ENCODE data around the gene METTL26. TPM values are rescaled to one million over a fixed set of nuclear protein-coding genes. Genes with fewer than 3 reads are reported as not detected.

Gene METTL26
- total RNA-seq (2021; fragmentation: NEBNext Ultra II Directional; extraction: Animal tissue kit (Norgen Biotek cat#: 25700)) (100 and 108 TPM in 2 replicates), polyA plus RNA-seq (2011; rRNA removed) (186 and 203 TPM in 2 replicates), polyA minus RNA-seq (2011; rRNA and poly(A)+ RNA removed) (17.4 and 18.7 TPM in 2 replicates)
- 162 TPM for polyA plus RNA-seq (2011; cell fraction: cytosol; rRNA removed)
- 223 TPM for polyA plus RNA-seq (2011; cell fraction: nucleus; rRNA removed)
- polyA plus RNA-seq (2012, experiment 1 of 2), result 71.0 to 114 TPM (median 105 TPM) in 4 replicates
- 145 TPM for polyA plus RNA-seq (2012, experiment 2 of 2)
- 85.9 TPM for polyA plus RNA-seq (2013, experiment 1 of 2)
- polyA plus RNA-seq (2013, experiment 2 of 2), result 90.7 TPM
- 64.4 TPM for polyA minus RNA-seq (2011; cell fraction: cytosol; rRNA and poly(A)+ RNA removed)
- 71.6 TPM for polyA minus RNA-seq (2011; cell fraction: nucleus; rRNA and poly(A)+ RNA removed)
- long read RNA-seq, experiment 1, transcript METTL26-211 (5 exons, 588 nt), result major isoform, 13 of 81 reads
- long read RNA-seq, experiment 1, transcript METTL26-203 (4 exons, 604 nt), result minor isoform, 7 of 81 reads
- long read RNA-seq, experiment 1, transcript METTL26-206 (3 exons, 1,710 nt), result minor isoform, 6 of 81 reads
- long read RNA-seq, experiment 1, transcript METTL26-201 (6 exons, 794 nt), result major isoform, 13 of 81 reads
- long read RNA-seq, experiment 1, partial matches to known transcripts, result 1 of 81 reads
- long read RNA-seq, experiment 1, other reads (novel, unspliced or antisense), result 26 of 81 reads
- long read RNA-seq, experiment 2, partial matches to known transcripts, result 1 of 1 reads
- long read RNA-seq, experiment 2, other reads (novel, unspliced or antisense), result 0 of 1 reads

DNA sequence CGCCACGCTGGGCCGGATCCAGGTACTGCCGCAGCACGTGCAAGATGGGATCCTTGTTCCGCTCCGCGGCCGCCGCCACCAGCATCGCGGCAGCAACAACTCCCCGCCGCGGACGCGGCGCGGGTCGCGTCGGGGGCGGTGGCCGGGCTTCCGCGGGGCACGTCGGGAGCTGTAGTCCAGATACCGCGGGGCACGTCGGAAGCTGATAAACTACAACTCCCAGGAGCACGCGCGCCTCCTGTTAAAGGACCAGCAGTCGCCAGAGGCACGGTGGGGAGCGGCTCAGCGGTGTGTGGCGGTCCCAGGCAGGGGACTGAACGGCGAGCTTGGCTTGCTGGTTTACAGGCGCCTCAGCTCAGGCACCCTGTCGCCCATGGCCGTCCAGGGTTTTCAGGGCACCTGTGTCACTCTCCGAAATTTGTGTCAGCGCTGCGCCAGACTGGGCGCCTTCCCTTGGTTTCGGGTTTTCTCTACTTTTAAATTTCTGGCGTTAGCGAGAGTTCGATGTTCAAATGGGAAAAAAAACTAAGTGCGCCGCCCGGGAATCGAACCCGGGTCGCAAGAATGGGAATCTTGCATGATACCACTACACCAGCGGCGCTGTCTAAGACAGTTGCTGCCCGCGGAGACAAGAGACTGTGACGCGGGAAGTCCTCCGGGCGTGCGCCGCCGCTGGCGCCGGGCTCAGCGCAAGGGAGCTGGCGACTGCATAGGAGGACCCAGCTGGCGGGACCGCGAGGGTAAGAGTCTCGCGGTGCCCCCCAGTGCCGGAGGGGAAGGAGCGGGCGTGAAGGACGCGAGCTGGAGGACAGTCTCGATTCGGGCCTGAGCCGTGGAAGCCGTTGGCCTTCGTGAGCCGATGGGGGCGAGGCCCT is at the start of gene METTL26:
Gene METTL26, minus strand, starts transcription at position 100 of the 875 bp plus-strand sequence. Its CDS starts 15 bp downstream, at position 85.
- no peak within 1 kb of the TSS for H2AK5ac ChIP-seq (ENCODE audit: low read depth, low read length)
- peak within 1 kb of the TSS; percentile 73 to 89 (median 77) for H3K4me3 ChIP-seq (ENCODE audit: extremely low read depth in 1 of 4, insufficient read depth in 2 of 4, low read depth in 3 of 4, low read length in 4 of 4)
- H2AFZ ChIP-seq (ENCODE audit: low read length), result no peak within 1 kb of the TSS; the same call in 1 of the 2 replicates
- H3K9me3 ChIP-seq (ENCODE audit: insufficient read depth in 2 of 2, low read depth in 1 of 2, low read length in 1 of 2), result no peaks in the 10 kb centered on the region
- H4K5ac ChIP-seq (ENCODE audit: insufficient read length, low read depth, low read length), result peak within 1 kb of the TSS; percentile 80
- H2BK120ac ChIP-seq (replicated peaks; ENCODE audit: low read depth, low read length), result no peak within 1 kb of the TSS
- H3K23ac ChIP-seq (ENCODE audit: insufficient read length), result no peak within 1 kb of the TSS
- DNase-seq (ENCODE audit: low read depth in 1 of 2, low spot score in 2 of 2) (peak in 1 of 2 experiments; percentile 96), FAIRE-seq (peak; percentile 19)
- peaks cover 0 to 29% (median 19%) of the 10 kb centered on the region in 4 experiments; a peak in 6 of 7 replicates for H3K4me1 ChIP-seq (replicated peaks in 1 of 4; ENCODE audit: control insufficient read depth in 3 of 4, insufficient read depth in 4 of 4, low read length in 3 of 4)
- H3K79me1 ChIP-seq (ENCODE audit: low read depth, low read length), result no peaks in the 10 kb centered on the region
- peak within 1 kb of the TSS; percentile 53; the same call in 1 of the 2 replicates for H2BK15ac ChIP-seq (ENCODE audit: low read length)
- no peak within 1 kb of the TSS; the same call in 1 of the 2 replicates for H2BK12ac ChIP-seq (ENCODE audit: low read depth, low read length)
- H4K20me1 ChIP-seq (replicated peaks in 1 of 2; ENCODE audit: control insufficient read depth in 1 of 2, insufficient read depth in 2 of 2, low read length in 2 of 2), result peaks cover 3 to 10% of the 10 kb centered on the region in 2 experiments
- H3K79me2 ChIP-seq (ENCODE audit: control insufficient read depth in 1 of 2, insufficient read depth in 2 of 2, low read length in 2 of 2), result peaks cover 0 to 6% of the 10 kb centered on the region in 2 experiments; a peak in 1 of 4 replicates
- no peak within 1 kb of the TSS for H3K14ac ChIP-seq (ENCODE audit: insufficient read length)
- H4K8ac ChIP-seq (ENCODE audit: extremely low read depth, insufficient read depth, low read length), result peak within 1 kb of the TSS; percentile 95
- no peaks in the 10 kb centered on the region for H3K27me3 ChIP-seq (replicated peaks in 1 of 4; ENCODE audit: control insufficient read depth in 3 of 4, extremely low read depth in 1 of 4, insufficient read depth in 3 of 4, low read length in 3 of 4)
- peak within 1 kb of the TSS; percentile 49 to 66 (median 60); a peak in 6 of 7 replicates for H3K9ac ChIP-seq (replicated peaks in 1 of 4; ENCODE audit: extremely low read depth in 1 of 4, low read depth in 3 of 4, low read length in 3 of 4)
- H4K91ac ChIP-seq (replicated peaks; ENCODE audit: insufficient read length, low read length), result peak within 1 kb of the TSS; percentile 98
- CTCF ChIA-PET (ENCODE audit: partially characterized antibody), result interaction anchor here (0.9 to 2.9 kb wide), 9 partner anchors 11 to 43 kb away, joined by 3 to 8 read pairs (median 4); no protein-coding TSS in a partner anchor
- POLR2A ChIA-PET (ENCODE audit: partially characterized antibody), result interaction anchor here (0.6 to 2.7 kb wide), 21 partner anchors 8 to 1530 kb away, joined by 3 to 16 read pairs (median 4); partner anchors contain the start of genes RAB40C, RHBDL1, WDR24 and WDR90
- H3K23me2 ChIP-seq (ENCODE audit: low read depth, low read length), result peaks cover 9% of the 10 kb centered on the region; the same call in 1 of the 2 replicates
- WGBS, 2 experiments (ENCODE audit: extremely low coverage in 1 of 2, insufficient coverage in 1 of 2, insufficient read length in 1 of 2, insufficient replicate concordance in 2 of 2, low coverage in 1 of 2, low lambda C conversion rate in 2 of 2, missing lambda C conversion rate in 1 of 2), result 2% methylated on average over 74 of the region's 91 CpGs; no CpG with 5 or more reads in 1 of the 2 experiments
- peaks cover 0 to 21% (median 3%) of the 10 kb centered on the region in 4 experiments; a peak in 4 of 8 replicates for H3K36me3 ChIP-seq (ENCODE audit: control insufficient read depth in 2 of 4, insufficient read depth in 4 of 4, low read length in 3 of 4)
- peak within 1 kb of the TSS; percentile 93; the same call in 1 of the 2 replicates for H2BK5ac ChIP-seq (ENCODE audit: low read depth, low read length)
- H2BK20ac ChIP-seq (ENCODE audit: low read length), result 0 out of 2 replicates have a peak within 1 kb of the TSS, but pooled peaks have one; percentile 72
- H3K56ac ChIP-seq (replicated peaks; ENCODE audit: insufficient read length, low read depth, low read length), result peak within 1 kb of the TSS; percentile 79
- H3K18ac ChIP-seq (ENCODE audit: extremely low read depth, low read length), result peak within 1 kb of the TSS; percentile 96
- H3K4ac ChIP-seq (replicated peaks; ENCODE audit: insufficient read length, low read depth, low read length), result peak within 1 kb of the TSS; percentile 99
- H3K4me2 ChIP-seq (ENCODE audit: insufficient read depth in 1 of 2, low read depth in 2 of 2, low read length in 2 of 2), result peak within 1 kb of the TSS; percentile 62 to 88
- H3K27ac ChIP-seq (ENCODE audit: low read depth, low read length), result peak within 1 kb of the TSS; percentile 35; the same call in 1 of the 2 replicates
- TF ChIP-seq TAF7 (optimal IDR thresholded peaks at IDR 0.05; ENCODE audit: borderline replicate concordance, low read depth, low read length) (peak; percentile 61), MAFK (IDR thresholded peaks at IDR 0.05; ENCODE audit: low read depth, low read length) (peak; percentile 75; the same call in 1 of the 2 replicates), POLR2AphosphoS5 (IDR thresholded peaks at IDR 0.05; ENCODE audit: low read depth, low read length) (0 out of 2 replicates have a peak, but pooled peaks have one; percentile 53), BCL11A (IDR thresholded peaks at IDR 0.05; ENCODE audit: low read depth in 2 of 2, low read length in 2 of 2) (no peak), KDM1A (IDR thresholded peaks at IDR 0.05; ENCODE audit: borderline replicate concordance, low read length) (no peak), BACH1 (IDR thresholded peaks at IDR 0.05; ENCODE audit: low read length) (peak; percentile 60)

Measured in H1 (cell line).